Measurements from ENCODE around the gene RAD51B. TPM values are rescaled to one million over a fixed set of nuclear protein-coding genes. Genes with fewer than 3 reads are reported as not detected.

RAD51B gene
- polyA plus RNA-seq, 1 experiment = 6.6 TPM

- ChIA-PET POLR2A (no interaction called here), CTCF (interaction anchor here (1.4 kb wide), 1 partner anchor 13 kb away, joined by 3 read pairs; no protein-coding TSS in a partner anchor)
Observed at GRCh38 chr14:68775614-68776126, 956.1 kb downstream of the RAD51B start.

GRCh38 chr14:68777644-68778043, 958.1 kb downstream of the RAD51B start:
- ChIA-PET POLR2A (no interaction called here), CTCF (no interaction called here)
- no peak for DNase-seq (ENCODE audit: low read depth, low spot score)
- Histone ChIP-seq H3K27ac (ENCODE audit: low read depth, low read length) (no peak overlapping the region), H3K4me3 (ENCODE audit: low read depth, low read length) (no peak overlapping the region), H3K9me3 (ENCODE audit: control insufficient read depth, insufficient read depth, low read length) (peaks cover 10% of the 10 kb centered on the region), H3K27me3 (ENCODE audit: control insufficient read depth, insufficient read depth, low read length) (no peaks in the 10 kb centered on the region)
- no peak for TF ChIP-seq CTCF (IDR thresholded peaks at IDR 0.05; ENCODE audit: low read depth, low read length)

More at GRCh38 chr14:68775614-68776126, 956.1 kb downstream of the RAD51B start:
- Histone ChIP-seq H3K27ac (ENCODE audit: low read depth, low read length) (no peak overlapping the region), H3K27me3 (ENCODE audit: control insufficient read depth, insufficient read depth, low read length) (no peaks in the 10 kb centered on the region), H3K9me3 (ENCODE audit: control insufficient read depth, insufficient read depth, low read length) (peaks cover 10% of the 10 kb centered on the region), H3K4me3 (ENCODE audit: low read depth, low read length) (no peak overlapping the region)
- DNase-seq (ENCODE audit: low read depth, low spot score) = no peak
- no peak for TF ChIP-seq CTCF (IDR thresholded peaks at IDR 0.05; ENCODE audit: low read depth, low read length)

Small RNAs within 50 kb of the gene (small RNA-seq; reads per million reads assigned to genes)
- not detected for gene RN7SL108P (ENCODE audit: insufficient read length, low read depth)
- gene RN7SL706P (ENCODE audit: insufficient read length, low read depth) = not detected
- not detected for gene RNU6-921P (ENCODE audit: insufficient read length, low read depth)

Other genes starting within 250 kb of the RAD51B start
- gene PIGH, start 219.5 kb upstream of the RAD51B start, polyA plus RNA-seq (2011; rRNA removed) = 16.0 and 17.6 TPM in 2 replicates
- 2.6 TPM in 2 replicates for gene ARG2, start 199.9 kb upstream of the RAD51B start, polyA plus RNA-seq (2011; rRNA removed)
- gene VTI1B, start 145.1 kb upstream of the RAD51B start, polyA plus RNA-seq (2011; rRNA removed) = 110 and 127 TPM in 2 replicates
- 101 and 109 TPM in 2 replicates for gene RDH11, start 124.0 kb upstream of the RAD51B start, polyA plus RNA-seq (2011; rRNA removed)
- not detected in 2 replicates for gene RDH12, start 117.9 kb upstream of the RAD51B start, polyA plus RNA-seq (2011; rRNA removed)
- gene ZFYVE26, start 3.2 kb upstream of the RAD51B start, polyA plus RNA-seq (2011; rRNA removed) = 12.2 and 18.4 TPM in 2 replicates

Data from AG04450 (cell line).